NCI-H345 treated with DMSO at 0.1 percent for 48 hours (cell line): ENCODE results near the gene PZP.
"Not testable (repeated sequence)": the region's sequence is repeated elsewhere in the genome, so short reads cannot be mapped to it uniquely, and the experiment has no call there.

Experiments
- DNase-seq: peaks from one replicate; lab custom pipeline; 2025; ENCODE audit not compliant: unreplicated experiment; lab: John Stamatoyannopoulos, UW

The PZP gene

DNA sequence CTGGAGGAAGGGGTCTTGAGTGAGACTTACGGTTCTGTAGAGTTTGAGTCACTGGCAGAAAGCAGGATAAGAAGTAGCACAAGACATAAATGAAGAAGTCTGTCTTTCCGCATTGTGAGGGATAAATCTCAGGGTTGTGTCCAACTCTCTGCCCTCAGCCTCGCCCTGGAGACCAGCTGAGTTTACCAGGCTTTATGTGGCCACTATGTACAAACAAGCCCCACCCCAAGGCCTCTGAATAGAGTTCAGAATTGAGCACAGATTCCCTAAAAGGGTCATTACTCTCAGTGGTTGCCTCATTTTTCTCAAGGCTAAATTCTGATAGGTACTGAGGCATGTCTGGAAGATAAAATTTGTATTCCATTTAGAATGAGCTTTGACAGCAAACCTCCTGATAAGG, at the start of gene PZP:
Gene PZP (minus strand): TSS at position 167 of the 400 bp plus-strand sequence. CDS start 54 bp downstream, at position 113.
- DNase-seq = no peak

DNA sequence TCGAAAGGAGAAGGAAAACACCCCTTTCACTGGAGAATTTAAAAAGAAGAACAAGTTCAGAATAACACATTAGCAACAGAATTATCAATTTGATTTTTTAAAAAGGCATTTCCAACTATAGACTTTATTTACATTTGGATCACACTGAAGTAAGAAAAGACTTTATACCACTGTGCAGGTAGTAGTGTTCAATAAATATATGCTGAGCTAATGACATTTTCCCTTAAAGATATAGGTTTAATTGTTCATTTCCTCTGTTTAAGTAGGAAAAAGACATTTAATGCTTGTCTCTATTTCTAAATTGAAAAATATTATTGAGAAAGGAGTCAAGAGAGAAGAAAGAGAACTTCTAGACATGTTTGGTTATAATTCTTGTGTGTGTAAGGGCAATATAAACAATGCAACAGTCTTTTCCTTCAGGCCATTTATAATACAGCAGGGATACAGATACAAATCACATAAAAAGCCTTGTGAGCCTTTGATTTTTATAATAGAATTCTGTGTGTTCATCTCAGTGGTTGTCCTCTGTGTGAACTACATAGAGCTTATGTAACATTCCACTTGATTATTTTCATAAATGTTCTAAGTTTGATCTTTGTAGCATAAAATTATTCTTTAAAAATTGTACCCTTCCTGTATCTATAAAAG, 48.7 kb upstream of the PZP start:
- DNase-seq = no peak

DNA sequence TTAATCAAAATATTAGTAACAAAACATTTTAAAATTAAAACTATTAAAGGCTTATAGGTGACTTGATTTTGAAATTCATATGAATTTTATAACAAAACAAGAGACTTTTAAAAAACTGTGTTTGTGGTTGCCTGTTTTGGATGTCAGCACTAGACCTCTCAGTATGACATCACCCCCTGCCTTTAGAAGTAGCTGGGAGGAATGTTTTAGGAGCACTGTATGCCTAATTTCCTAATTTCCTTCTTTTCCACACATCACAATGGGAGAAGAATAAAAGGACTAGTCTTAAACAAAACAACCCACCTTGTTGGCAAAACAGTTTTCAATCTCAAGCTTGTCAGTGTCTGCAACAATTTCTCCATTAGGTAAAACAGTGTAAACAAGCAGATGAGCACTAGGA, 48.1 kb upstream of the PZP start:
- no peak for DNase-seq

DNA sequence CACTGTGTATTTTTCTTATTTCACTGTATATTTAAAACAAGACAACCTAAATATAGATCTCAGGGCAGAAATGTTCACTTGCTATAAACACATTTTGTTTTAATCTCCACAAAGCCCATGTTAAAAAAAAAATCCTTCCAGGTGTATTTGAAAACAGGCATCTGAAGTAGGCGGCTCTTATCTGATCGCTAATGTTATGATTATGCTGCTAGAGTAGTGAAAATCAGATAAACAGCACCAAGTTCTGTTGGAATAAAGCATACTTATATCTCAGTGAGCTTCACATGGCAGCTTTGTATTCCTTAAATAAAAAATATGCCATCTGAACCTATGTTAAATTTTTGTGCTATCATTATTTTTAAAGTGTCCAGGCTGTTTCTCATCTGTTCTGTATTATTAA, 47.6 kb upstream of the PZP start:
- no peak for DNase-seq

DNA sequence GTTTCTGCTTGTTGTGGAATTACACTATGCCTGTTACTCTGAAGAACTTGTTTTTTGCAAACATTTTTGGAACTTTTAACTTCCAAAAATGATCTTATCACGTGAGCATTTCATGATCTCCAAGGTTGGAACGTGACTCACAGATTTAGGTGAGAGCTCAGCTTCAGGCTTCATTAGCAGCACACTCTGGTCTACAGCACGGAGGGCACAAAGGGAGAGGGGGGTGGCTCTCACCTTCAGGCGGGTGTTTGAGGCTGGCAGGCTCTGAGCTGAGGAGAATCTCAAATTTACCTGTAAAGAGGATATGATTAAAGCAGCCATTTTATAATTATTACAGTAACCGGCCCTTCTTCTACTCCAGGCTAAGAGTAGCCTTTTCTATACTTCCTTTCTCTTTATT, 45.3 kb upstream of the PZP start:
- DNase-seq = no peak

DNA sequence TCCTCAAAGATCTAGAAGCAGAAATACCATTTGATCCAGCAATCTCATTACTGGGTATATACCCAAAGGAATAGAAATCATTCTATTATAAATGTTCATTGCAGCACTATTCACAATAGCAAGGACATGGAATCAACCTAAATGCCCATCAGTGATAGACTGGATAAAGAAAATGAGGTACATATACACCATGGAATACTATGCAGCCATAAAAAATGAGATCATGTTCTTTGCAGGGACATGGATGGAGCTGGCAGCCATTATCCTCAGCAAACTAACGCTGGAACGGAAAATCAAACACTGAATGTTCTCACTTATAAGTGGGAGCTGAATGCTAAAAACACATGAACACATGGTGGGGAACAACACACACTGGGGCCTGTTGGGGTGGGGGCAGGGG, 44.6 kb upstream of the PZP start:
- DNase-seq = not testable (repeated sequence)

DNA sequence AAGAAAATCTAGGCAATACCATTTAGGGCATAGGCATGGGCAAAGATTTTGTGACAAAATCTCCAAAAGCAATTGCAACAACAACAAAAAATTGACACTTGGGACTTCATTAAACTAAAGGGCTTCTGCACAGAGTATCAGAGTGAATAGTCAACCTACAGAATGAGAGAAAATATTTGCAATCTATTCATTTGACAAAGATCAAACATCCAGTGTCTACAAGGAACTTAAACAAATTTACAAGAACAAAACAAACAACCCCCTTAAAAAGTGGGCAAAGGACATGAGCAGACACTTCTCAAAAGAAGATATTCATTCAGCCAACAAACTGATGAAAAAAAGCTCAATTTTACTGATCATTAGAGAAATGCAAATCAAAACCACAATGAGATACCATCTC, 44.1 kb upstream of the PZP start:
- no peak for DNase-seq

DNA sequence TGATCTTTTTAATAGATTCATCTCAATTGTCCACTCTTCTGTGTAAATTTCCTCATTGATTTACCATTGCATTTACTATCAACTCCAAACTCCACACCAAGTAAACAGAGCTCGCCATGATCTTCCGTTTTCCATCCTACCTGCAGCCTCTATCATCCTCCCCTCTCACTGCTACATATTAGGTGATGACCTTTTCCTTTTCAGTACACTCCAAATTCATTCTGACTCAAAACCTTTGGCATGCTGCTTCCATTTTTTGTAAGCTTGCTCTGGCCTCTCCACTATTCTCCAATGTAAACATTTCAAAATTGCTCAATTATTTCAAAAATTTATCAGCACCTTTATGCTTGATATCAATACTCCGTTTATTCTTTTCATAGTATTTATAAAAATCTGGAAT, 40.2 kb upstream of the PZP start:
- DNase-seq = no peak

DNA sequence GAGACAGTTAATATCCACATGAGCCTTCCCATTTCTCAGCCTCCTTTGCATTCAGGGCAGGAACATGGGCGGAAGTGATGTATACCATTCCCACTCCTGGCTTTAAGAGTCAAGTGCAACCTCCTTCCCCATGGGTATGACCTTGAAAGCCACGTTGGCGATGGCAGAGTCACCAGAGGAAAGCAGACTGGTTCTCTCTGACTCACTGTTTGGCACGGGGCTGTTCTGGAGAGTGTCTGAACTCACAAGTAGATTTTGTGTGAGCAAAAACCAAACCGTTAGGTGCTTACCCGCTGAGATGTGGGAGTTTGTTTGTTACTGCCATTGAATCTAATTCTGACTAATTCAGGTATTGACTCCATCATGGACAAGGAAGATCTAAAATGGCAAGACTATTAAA, 36.7 kb upstream of the PZP start:
- no peak for DNase-seq

DNA sequence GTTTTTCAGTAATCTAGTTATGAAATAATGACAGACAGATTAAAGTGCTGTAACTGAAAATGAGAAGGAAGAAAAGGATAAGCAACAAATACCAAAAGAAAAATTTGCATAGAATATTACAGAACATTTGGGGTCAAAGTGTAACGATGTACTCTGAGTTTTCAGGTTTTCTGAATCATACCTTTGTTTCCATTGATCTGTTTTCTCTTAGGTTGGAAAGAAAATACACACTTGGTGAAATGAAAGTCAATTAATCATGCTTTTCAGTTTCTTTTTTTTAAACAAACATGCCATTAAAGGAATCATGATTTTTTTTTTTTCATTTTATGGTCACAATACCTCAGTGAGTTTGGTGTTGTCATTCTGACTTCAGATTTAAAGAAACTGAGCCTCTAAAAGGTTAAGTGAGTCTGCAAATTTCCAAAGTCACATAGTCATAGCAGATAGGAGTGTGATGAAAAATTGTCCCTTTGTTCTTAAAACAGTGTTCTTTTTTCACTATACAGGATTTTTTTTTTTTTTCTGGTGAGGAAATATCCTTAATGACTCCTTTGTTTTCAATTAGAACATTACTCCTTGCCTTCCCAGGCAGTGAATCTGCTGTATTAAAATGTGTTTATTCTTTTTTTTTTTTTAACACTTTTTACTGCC, 35.9 kb upstream of the PZP start:
- no peak for DNase-seq

DNA sequence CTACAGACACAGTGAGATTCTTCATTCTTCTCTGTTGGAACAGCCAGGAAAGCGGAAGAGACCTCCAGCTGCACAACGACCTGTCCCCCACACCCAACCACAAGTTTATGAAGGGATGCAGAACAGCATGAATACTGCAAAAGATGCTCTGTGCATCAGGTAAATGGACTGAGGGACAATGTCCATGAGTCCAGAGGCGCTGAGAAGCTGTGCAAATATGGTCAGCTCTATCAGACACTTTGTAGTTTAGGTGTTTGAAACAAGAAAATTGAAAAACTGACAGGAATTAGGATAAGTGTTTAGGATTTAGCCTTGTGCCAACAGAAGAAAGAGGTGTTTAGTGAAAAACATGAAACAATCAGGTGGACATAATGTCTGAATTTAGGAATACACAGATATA, 33.1 kb upstream of the PZP start:
- DNase-seq = no peak

DNA sequence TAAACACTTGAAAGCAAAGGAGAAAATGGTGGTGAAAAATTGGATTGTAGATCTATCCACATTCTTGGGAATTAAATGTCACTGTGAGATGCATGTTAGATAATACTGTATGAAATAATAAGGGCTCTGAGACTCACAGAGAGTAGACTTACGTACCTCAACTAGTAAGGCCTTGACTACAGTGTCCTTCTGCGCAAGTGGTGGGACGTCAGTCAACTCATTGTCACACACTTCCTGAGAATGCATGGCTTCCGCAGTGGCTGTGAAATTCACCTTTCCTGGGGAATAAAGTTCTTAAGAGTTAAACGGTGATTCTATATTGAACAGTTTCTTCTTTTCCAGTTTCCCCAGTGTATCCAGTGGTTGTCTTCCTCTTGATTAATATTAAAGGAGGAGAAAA, 32.6 kb upstream of the PZP start:
- DNase-seq = no peak

DNA sequence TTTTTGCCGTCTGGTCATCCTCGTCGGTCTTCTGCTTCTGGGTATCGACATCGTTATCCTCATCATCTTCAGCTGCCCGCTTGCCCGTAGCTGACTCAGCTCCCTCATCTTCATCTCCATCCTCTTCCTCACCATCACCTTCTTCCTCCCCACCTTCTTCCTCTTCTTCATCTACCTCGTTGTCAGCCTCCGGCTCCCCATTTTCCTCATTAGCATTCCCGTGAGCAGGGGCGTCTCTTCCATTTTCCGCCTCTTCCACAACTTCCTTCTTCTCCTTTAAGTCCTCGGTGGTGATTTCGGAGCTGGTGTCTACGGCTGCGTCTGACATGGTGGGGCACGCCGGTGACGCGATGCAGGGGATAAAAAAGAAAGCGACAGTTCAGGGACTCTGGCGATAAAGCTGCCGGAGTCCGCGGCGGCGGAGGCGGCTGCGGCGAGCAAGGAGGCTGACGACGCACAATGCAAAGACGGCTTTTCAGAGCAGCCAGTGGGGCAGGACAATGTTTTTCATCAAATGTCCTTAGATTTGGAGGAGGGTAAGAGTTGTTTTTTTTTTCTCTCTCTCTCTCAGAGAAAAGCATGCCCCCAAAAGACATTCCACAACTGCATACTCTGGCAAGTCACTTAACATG, 31.9 kb upstream of the PZP start:
- DNase-seq = not testable (repeated sequence)

DNA sequence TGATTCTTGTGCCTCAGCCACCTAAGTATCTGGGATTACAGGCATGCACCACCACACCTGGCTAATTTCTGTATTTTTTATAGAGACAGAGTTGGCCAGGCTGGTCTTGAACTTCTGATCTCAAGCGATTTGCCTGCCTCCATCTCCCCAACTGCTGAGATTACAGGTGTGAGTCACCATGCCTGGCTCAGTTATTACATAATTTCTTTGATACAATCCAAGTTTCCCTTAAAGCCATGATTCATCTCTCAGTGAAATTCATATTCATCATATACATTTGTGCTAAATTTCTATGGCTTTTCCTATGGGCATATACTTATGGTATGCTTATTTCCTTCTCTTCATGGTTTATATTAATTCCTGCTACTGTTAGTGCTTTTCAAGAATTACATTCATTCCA, 29.1 kb upstream of the PZP start:
- no peak for DNase-seq

DNA sequence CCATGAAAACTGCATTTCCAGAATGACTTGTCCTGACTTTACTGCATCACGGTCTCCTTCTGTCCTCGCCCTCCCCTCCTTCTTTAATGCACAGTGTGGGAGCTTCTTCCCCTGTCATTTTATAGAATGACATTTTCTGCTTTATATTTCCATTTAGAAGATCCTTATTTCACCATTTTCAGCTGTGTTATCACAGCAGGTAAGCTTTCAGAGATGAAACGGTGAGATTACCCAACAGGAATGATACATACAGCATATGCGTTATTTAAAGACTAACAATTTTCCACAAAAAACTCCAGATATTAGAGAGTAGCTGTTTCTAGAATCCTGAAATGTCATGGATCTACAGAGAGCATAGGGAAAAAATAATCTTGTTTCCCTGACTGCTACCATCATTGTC, 27.3 kb upstream of the PZP start:
- DNase-seq = no peak

DNA sequence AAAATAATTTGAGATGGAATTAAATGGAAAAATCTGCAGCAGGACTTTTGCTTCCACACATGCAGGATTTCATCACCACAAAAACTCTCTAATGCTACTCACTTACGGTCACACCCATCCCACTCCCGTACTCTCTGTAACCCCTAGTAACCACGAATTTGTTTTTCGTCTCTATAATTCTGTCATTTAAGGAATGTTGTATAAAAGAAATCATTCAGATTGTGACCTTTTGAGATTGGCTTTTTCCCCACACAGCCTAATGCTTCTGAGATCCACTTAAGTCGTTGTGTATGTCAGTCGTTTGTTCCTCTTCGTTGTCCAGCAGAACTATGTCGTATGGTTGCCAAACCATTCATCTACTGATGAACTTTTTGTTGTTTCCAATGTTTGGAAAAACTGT, 19.8 kb upstream of the PZP start:
- no peak for DNase-seq

DNA sequence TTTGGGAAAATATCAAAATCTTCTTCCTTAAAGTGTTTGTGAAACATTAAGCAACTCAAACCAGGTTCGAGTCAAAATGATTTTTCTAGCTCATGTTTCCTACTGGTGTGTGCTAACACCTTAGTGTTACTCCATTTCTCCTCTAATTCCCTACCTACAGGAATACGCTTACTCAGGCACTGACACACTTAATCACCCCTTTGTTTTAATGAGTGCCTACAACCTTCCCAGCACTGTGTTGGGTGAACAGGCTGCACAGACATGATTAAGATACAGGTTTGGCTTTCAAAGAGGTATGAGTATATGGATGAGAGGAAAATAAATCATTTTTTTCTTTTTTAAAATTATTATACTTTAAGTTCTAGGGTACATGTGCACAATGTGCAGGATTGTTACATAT, 15.6 kb upstream of the PZP start:
- DNase-seq = no peak

DNA sequence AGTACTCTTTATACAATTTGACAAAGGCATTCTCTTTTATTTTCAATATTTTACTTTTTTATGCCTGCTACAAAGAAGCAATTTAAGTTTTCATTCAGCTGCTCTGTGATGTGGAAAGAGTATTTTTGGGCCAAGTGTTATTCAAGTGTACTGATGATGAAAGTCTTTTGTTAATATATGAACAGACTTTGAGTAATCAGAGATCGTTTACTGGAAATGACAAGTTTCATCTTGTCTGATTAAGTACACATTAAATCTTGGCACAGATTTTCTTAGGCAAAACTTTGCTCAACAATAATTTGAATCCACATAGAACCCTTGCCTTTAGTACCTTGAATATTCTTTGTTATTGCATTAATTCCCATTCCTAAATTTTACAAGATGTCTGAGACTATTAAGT, 13.3 kb upstream of the PZP start:
- DNase-seq = no peak

DNA sequence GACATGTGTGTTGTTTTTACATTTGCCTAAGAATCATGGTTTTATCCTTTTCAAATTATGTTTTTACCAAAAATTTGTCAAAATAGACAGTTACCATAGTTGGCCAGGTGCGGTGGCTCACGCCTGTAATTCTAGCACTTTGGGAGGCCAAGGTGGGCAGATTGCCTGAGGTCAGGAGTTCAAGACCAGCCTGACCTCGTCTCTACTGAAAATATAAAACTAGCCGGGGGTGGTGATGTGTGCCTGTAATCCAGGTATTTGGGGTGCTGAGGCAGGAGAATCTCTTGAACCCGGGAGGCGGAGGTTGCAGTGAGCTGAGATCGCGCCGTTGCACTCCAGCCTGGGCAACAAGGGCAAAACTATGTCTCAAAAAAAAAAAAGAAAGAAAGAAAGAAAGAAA, 12.8 kb upstream of the PZP start:
- DNase-seq = not testable (repeated sequence)

DNA sequence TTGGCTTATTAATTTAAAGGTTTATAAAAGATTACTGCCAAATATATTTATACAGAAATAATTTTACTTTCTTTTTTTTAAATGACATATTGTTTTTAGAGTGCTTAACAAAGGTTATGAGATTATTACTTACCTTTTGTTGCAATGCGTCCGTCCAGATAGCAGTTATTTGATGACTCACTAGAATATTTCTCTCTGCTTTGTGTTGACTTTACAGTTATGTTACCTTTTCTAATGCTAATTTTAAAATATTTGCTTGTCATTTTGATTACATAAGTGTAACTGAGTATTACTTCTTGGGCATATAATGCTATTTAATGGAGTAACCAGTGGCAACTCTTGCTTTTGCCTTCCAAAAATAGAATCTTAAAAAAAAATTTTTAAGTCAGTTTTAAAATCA, 6.3 kb upstream of the PZP start:
- no peak for DNase-seq

DNA sequence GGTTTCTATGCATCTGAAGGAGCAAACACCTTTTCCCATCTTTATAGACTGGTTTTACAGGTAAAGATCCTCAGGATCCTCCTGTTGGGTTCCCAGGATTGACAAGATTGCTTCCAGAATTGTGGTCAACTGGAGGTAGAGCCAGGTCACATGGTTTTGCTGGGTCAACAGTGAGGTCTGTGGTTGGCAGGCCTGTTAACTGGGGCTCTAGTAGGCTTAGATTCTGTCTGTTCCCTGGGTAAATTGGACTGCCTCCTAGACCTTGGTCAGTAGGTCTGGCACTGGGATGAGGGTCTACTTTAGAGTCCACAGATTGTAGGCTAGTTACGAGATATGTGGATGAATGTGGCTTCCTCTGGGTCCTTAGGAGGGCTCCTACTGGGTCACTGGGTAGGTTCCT, 3.5 kb upstream of the PZP start:
- DNase-seq = no peak

DNA sequence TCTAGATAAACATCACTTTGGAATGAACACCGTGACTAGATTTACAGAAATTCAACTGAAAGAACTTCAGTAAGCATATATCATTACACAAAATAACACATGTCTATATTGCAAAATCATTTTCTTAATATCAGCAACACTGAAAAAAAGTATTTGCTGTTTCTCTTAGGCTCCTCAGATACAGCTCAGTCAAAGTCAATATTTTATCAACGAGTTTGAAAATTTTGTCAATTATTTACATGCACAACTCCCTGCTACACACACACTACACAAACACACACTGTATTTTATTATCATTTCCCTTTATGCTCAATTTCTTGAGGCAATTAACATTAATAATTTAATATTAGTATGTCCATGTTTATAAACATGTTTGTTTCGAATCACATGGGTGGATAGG, 3.8 kb downstream of the PZP start:
- DNase-seq = no peak

DNA sequence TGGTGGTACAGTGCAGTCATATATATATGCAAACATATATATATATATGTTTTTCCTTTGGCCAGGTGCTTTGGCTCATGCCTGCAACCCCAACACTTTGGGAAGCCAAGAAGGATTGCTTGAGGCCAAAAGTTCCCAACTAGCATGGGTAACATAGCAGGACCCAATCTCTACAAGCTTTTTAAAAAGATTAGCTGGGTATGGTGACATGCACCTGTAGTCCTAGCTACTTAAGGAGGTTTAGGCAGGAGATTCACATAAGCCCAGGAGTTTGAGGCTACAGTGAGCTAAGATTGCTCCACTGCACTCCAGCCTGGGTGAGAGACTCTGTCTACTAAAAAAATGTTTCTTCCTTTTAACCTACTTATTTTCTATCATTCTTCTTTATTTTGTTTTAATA, 10.2 kb downstream of the PZP start:
- DNase-seq = no peak
